ENCODE data around the gene SIK3. TPM values are rescaled to one million over a fixed set of nuclear protein-coding genes. Genes with fewer than 3 reads are reported as not detected.

SIK3 gene
- polyA plus RNA-seq, 3 donors from 2014 or later, result 3.7 to 26.2 (median 16.5) TPM

DNA sequence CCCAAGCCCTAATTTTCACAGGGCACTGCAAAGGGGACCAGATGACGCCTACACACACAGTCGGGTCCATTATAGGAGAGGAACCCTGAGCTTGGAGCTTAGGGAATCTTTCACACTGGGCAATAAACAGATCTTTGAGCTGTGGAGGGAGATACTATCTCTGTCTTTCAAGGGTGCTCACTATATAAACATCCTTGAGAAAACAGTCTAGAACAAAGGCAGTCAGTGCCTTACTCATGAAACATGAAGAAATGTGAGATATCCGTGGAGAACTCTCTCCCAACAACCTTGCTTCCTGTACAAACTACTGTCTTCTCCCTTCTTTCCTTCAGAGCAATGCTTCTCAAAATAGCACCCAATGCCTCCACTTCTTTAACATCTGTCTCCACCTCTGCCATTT lies 151.8 kb downstream of the SIK3 start:
- no peak overlapping the region for H3K4me3 Mint-ChIP-seq
- peaks cover 0 to 2% (median 2%) of the 10 kb centered on the region in 3 donors for H3K27me3 Mint-ChIP-seq (ENCODE audit: low read depth in 3 of 3)
- peak overlapping the region in 4 of 6 donors; percentile 8 to 56 (median 12) for H3K27ac Mint-ChIP-seq
- peaks cover 13 to 16% of the 10 kb centered on the region in 2 donors for H3K4me1 Mint-ChIP-seq
- peaks cover 24 to 29% (median 26%) of the 10 kb centered on the region in 3 donors for H3K36me3 Mint-ChIP-seq
- DNase-seq, result no peak
- H3K9me3 Mint-ChIP-seq, result no peaks in the 10 kb centered on the region

DNA sequence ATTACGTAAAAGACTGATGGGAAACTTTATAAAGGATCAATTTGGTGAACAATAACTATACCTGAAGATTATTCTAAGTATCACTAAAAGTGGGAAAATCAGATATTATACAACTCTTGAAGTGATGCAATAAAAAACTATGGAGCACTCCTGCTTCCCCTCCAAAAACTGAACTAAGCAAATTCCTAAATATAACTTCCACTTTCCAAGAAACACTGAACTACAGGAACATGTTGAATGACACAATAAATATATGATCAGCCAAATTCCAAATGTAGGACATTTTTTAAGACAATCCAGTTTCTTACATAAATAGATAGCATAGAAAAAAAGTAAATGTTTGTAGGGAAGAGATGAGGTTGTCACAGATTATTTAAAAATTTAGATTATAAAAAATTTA lies 158.7 kb downstream of the SIK3 start:
- H3K27ac Mint-ChIP-seq, result peak overlapping the region in 1 of 6 donors; percentile 31
- H3K4me3 Mint-ChIP-seq, result no peak overlapping the region
- H3K4me1 Mint-ChIP-seq, result peaks cover 1 to 5% of the 10 kb centered on the region in 2 donors
- no peak for DNase-seq
- peaks cover 9 to 18% (median 13%) of the 10 kb centered on the region in 3 donors for H3K36me3 Mint-ChIP-seq
- no peaks in the 10 kb centered on the region for H3K9me3 Mint-ChIP-seq
- H3K27me3 Mint-ChIP-seq (ENCODE audit: low read depth in 3 of 3), result no peaks in the 10 kb centered on the region

DNA sequence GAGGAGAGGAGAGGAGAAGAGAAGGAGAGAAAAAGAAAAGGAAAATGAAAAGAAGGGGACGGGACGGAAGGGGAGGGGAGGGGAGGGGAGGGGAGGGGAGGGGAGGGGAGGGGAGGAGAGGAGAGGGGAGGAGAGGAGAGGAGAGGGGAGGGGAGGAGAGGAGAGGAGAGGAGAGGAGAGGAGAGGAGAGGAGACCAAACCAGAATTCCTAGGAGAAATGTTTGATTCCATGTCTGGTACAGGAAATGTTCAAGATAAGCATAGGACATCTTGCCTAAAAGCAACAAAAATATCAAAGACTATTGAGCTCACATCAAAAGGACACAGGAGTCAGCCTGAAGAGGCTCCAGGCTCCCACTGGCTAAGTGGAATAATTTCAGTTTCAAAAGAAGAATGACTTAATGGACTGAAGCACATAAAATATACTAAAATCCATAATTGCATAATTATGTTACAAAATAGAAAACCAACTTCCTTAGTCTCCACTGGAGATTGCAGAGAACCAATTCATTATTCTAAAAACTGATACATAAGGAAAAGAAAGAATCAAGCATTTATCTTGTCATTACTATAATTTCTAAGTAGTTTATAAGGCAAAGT lies 159.7 kb downstream of the SIK3 start:
- H3K9me3 Mint-ChIP-seq, result no peaks in the 10 kb centered on the region
- DNase-seq, result no peak
- H3K4me3 Mint-ChIP-seq, result no peak overlapping the region
- no peak overlapping the region for H3K27ac Mint-ChIP-seq
- no peaks in the 10 kb centered on the region for H3K27me3 Mint-ChIP-seq (ENCODE audit: low read depth in 3 of 3)
- peaks cover 9 to 14% of the 10 kb centered on the region in 2 donors for H3K4me1 Mint-ChIP-seq
- H3K36me3 Mint-ChIP-seq, result peaks cover 10 to 15% (median 10%) of the 10 kb centered on the region in 3 donors

DNA sequence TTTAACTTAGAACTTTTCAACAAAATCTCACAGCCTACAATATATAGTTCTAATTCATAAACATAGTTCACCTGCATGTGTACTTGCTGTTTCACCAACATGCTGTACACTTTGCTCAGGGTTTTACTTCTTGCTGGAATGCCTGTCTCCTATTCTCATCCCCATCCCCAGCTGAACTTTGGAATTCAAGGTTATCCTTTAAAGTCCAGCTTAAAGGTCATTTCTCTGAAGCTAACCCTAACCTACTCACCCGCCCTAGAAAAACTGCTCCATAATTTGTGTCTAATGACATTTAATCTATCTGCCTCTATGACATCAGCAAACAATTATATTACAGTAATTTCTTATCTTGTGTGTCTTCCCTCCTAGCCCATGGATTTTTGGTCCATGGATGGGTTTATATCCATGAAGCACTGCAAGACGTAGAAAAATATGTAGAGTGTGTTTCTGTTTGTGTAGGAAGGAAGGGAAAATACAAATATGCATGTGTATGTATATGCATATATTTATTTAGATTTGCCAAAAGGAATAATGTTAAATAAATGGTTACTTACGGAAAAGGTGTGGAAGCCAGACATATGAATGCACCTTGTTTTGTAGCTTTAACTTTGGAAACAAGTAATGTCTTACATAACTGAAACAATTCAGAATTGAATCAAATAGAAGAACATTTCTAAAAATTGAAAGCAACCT lies 161.3 kb downstream of the SIK3 start:
- Mint-ChIP-seq H3K36me3 (peaks cover 8 to 15% (median 9%) of the 10 kb centered on the region in 3 donors), H3K4me1 (peaks cover 25 to 29% of the 10 kb centered on the region in 2 donors), H3K27me3 (ENCODE audit: low read depth in 3 of 3) (peaks cover 0 to 1% (median under 1%) of the 10 kb centered on the region in 3 donors), H3K4me3 (no peak overlapping the region), H3K27ac (peak overlapping the region in 2 of 6 donors; percentile 5 to 38), H3K9me3 (no peaks in the 10 kb centered on the region)
- DNase-seq, result no peak

DNA sequence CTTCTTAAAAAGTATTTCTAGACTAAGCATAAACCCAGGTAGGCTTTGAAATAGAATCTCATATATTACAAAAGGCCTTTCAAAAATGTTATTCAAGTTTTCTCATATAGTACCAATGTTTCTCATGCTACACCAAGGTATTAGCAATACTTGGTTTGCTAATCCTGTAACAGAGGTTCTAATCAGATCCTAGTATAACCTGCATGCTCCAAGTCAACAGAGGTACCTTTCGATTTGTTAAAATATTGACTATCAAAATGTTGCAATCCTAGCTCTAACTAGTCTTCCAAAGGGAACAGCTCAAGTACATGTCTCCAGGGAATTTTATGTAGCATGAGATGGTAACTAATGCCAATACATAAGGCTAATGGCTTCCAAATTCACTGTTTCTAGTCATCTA lies 162.7 kb downstream of the SIK3 start:
- H3K27ac Mint-ChIP-seq, result peak overlapping the region in 1 of 6 donors; percentile 22
- H3K27me3 Mint-ChIP-seq (ENCODE audit: low read depth in 3 of 3), result peaks cover 0 to 6% (median 3%) of the 10 kb centered on the region in 3 donors
- H3K36me3 Mint-ChIP-seq, result peaks cover 8 to 14% (median 9%) of the 10 kb centered on the region in 3 donors
- H3K9me3 Mint-ChIP-seq, result no peaks in the 10 kb centered on the region
- peaks cover 38 to 39% of the 10 kb centered on the region in 2 donors for H3K4me1 Mint-ChIP-seq
- DNase-seq, result no peak
- H3K4me3 Mint-ChIP-seq, result no peak overlapping the region

DNA sequence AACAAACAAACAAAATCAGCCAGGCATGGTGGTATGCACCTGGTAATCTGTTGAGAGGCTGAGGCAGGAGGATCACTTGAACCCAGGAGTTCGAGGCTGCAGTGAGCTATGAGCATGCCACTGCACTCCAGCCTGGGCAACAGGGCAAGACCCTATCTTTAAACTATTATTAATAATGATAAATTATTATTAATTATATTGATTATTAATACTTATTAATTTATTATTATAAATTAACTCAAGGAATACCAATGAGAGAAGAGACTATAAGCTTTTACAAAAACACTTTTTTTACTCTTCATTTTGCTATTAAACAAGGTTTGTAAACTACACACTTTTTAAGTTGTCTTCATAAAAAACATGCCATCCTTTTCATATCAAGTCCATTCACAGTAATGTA lies 163.1 kb downstream of the SIK3 start:
- Mint-ChIP-seq H3K27me3 (ENCODE audit: low read depth in 3 of 3) (peaks cover 0 to 6% (median 5%) of the 10 kb centered on the region in 3 donors), H3K36me3 (peaks cover 8 to 11% (median 9%) of the 10 kb centered on the region in 3 donors), H3K9me3 (no peaks in the 10 kb centered on the region), H3K27ac (no peak overlapping the region), H3K4me1 (peaks cover 42 to 43% of the 10 kb centered on the region in 2 donors), H3K4me3 (no peak overlapping the region)
- no peak for DNase-seq

DNA sequence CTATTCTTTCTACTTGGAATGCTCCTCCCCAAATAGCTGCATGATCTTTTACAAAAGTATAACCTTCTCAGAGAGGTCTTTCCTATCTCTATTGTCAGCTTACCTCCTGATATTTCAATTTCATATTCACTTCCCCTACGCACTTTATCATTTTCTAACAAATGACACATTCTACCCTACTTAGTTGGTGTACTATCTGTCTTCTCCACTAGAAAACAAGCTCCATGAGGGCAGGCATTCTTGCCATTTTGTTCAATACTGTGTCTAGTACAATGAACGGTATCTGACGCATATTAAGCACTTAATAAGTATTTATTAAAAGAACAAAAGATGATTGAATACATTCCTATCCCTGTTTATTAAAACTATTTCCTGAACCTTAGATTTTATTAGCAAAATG lies 164.3 kb downstream of the SIK3 start:
- H3K4me3 Mint-ChIP-seq, result peak overlapping the region in 2 of 5 donors; percentile 21 to 48
- H3K36me3 Mint-ChIP-seq, result peaks cover 8 to 9% (median 9%) of the 10 kb centered on the region in 3 donors
- peak overlapping the region; percentile 84 to 100 (median 92) for H3K27ac Mint-ChIP-seq
- peaks cover 0 to 6% (median 5%) of the 10 kb centered on the region in 3 donors for H3K27me3 Mint-ChIP-seq (ENCODE audit: low read depth in 3 of 3)
- peaks cover 54% of the 10 kb centered on the region in 2 donors for H3K4me1 Mint-ChIP-seq
- H3K9me3 Mint-ChIP-seq, result no peaks in the 10 kb centered on the region
- DNase-seq, result no peak

DNA sequence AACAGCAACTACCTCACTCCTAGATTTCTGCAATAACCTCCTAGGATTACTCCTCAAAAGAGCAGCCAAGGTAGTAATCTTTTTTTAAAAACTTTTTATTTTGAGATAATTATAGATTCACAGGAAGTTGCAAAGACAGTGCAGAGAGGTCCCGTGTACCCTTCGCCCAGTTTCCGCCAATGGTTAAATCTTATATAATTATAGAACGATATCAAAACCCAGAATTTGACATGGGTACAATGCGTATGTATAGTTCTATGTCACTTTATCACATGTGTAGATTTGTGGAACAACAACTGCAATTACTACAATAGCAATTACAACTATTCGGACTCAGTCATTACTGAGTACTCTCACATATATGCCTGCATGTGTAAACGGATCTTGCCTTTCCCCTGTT lies 166.0 kb downstream of the SIK3 start:
- Mint-ChIP-seq H3K27ac (peak overlapping the region; percentile 92 to 100 (median 96)), H3K4me1 (peaks cover 71 to 72% of the 10 kb centered on the region in 2 donors), H3K27me3 (ENCODE audit: low read depth in 3 of 3) (peaks cover 0 to 6% (median 5%) of the 10 kb centered on the region in 3 donors), H3K4me3 (peak overlapping the region; percentile 80 to 92 (median 85)), H3K36me3 (peaks cover 8 to 9% (median 9%) of the 10 kb centered on the region in 3 donors), H3K9me3 (no peaks in the 10 kb centered on the region)
- peak in 2 of 3 donors; percentile 28 for DNase-seq

DNA sequence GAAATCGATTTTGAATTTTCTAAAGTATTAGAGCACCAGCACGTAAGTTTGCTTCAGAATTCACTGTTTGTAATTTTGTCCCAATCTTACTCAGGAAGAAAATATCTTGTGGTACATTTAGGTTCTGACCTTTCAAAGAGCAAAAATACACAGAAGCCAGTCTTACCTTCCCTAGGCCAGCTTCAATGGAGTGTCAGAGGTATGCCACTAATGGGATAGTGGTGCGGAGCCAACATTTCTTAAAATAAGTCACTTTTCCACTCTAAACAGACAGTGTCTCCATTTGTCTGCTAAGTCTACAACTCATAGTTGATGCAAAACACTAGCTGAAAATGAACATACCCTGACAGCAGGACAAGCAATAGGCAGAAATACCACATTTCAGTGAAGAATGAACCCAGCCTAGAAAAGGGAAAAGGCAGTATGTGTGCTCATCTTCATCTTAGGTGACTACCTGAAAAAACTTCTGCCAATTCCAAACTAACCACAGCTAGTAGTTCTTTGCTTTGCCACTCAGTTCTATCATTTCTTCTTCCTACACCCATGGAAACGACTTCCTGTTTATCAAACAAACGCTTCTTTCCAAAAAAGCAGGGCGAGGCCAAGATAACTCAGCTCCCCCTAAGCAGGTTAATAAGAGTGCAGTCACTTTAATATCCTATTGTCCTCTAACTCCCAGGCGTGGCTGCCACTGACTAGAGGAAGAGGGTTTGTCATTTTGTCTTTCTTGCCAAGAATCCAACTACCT lies 166.8 kb downstream of the SIK3 start:
- DNase-seq, result peak; percentile 57 to 67 (median 60)
- no peaks in the 10 kb centered on the region for H3K9me3 Mint-ChIP-seq
- H3K36me3 Mint-ChIP-seq, result peaks cover under 1 to 6% (median 1%) of the 10 kb centered on the region in 3 donors
- peaks cover 79 to 80% of the 10 kb centered on the region in 2 donors for H3K4me1 Mint-ChIP-seq
- peak overlapping the region; percentile 92 to 100 (median 96) for H3K27ac Mint-ChIP-seq
- H3K4me3 Mint-ChIP-seq, result peak overlapping the region; percentile 80 to 92 (median 85)
- H3K27me3 Mint-ChIP-seq (ENCODE audit: low read depth in 3 of 3), result peaks cover 0 to 6% (median 5%) of the 10 kb centered on the region in 3 donors

DNA sequence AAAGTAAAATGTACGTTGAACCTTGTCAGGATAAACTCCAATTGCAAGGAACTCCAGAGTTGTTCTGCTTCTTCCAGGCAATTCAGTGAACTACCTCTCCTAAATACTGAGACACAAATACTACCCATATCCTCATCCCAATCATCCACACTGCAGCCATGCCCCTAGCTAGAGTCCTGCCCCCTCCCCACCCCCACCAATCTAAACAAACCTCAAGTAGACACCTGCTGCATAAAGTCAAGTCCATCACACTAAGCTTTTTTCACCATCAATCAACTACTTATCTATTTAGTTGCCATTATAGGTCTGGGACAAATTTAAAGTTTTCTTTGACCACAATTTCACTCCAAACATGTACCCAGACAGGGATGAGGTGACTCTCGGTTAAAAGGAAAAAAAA lies 167.6 kb downstream of the SIK3 start:
- Mint-ChIP-seq H3K36me3 (peaks cover 0 to 4% (median 3%) of the 10 kb centered on the region in 3 donors), H3K9me3 (no peaks in the 10 kb centered on the region), H3K27ac (peak overlapping the region; percentile 92 to 100 (median 96)), H3K4me3 (peak overlapping the region; percentile 80 to 92 (median 85)), H3K27me3 (ENCODE audit: low read depth in 3 of 3) (peaks cover 0 to 7% (median 6%) of the 10 kb centered on the region in 3 donors), H3K4me1 (peaks cover 87% of the 10 kb centered on the region in 2 donors)
- no peak for DNase-seq

DNA sequence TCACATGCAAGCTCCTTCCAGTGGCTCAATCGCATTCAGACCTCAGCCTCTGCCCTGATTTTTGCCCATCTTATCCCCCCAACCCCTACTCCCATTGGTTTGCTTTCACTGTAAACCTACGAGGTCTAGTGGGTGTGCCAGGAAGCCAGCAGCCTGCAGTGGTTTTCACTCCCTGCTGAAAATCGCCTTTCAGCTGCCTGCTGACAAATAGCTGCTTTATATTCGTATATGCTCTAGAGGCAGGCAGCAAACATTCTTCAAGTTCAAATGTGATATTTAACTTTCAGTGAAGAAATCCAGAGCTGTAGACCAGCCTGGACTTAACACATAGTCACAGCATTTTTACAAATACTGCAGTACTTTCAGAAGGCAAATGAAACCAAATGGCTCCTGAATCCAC lies 168.1 kb downstream of the SIK3 start:
- Mint-ChIP-seq H3K4me1 (peaks cover 89 to 91% of the 10 kb centered on the region in 2 donors), H3K27ac (peak overlapping the region; percentile 92 to 100 (median 96)), H3K9me3 (no peaks in the 10 kb centered on the region), H3K27me3 (ENCODE audit: low read depth in 3 of 3) (peaks cover 0 to 7% (median 6%) of the 10 kb centered on the region in 3 donors), H3K4me3 (peak overlapping the region; percentile 80 to 92 (median 85)), H3K36me3 (peaks cover 0 to 5% (median 3%) of the 10 kb centered on the region in 3 donors)
- peak; percentile 47 to 72 (median 67) for DNase-seq

DNA sequence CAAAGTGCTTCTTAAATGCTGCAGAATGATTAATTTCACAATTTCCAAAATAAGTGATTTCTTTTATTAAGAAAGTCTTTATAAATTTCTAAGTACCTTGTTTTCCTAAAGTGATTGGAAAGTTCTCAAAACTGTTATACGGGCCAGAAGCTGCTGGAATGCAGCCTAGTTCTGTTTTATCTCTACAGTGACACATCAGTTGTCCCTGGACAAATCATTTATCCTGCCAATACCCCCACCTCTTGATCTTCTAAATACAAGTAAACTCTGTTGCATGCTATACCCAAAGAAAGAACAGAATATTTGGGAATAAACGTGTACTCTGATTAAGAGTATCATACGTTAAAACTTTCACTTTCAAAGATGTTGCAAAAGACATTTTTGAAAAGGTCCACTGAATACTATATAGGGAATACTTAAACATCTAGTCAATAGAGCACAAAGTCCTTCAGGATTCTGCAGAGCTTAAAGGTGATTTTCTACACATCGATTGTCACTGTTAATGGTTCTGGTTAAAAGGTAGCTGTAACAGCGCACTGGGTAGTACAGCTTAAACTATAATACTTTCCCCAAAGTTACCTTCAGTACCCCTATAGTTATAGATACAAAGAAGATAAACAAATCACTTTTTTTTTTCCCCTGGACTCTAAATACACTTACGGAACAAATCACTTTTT lies 168.7 kb downstream of the SIK3 start:
- H3K4me1 Mint-ChIP-seq, result peaks cover 95 to 98% of the 10 kb centered on the region in 2 donors

DNA sequence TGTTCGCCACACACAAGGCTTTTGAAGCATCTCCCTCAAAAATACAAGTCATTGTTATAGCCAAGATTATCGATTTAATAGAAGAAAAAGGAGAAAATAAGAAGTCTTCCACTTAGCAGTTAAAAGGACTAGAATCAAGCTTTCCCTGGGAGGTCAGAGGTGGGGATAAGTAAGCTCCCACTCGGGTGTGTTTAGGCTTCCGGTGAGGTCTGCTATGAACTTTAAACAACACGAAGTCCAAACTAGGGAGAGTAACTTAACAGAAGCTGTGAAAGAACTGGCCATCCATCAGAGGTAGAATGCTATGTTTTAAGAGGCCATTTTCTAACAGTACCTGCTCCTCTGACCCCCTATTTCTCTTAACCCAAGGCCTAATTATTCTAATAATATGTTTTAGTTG lies 169.4 kb downstream of the SIK3 start:
- H3K27ac Mint-ChIP-seq, result peak overlapping the region; percentile 92 to 100 (median 96)
- DNase-seq, result no peak
- peaks cover 95 to 98% of the 10 kb centered on the region in 2 donors for H3K4me1 Mint-ChIP-seq
- H3K4me3 Mint-ChIP-seq, result peak overlapping the region; percentile 82 to 92 (median 85)
- peaks cover 0 to 10% (median 3%) of the 10 kb centered on the region in 3 donors for H3K36me3 Mint-ChIP-seq
- peaks cover 0 to 8% (median 6%) of the 10 kb centered on the region in 3 donors for H3K27me3 Mint-ChIP-seq (ENCODE audit: low read depth in 3 of 3)
- no peaks in the 10 kb centered on the region for H3K9me3 Mint-ChIP-seq

More for the DNA sequence above, 168.7 kb downstream of the SIK3 start:
- Mint-ChIP-seq H3K4me3 (peak overlapping the region; percentile 80 to 92 (median 85)), H3K27ac (peak overlapping the region; percentile 92 to 100 (median 96)), H3K27me3 (ENCODE audit: low read depth in 3 of 3) (peaks cover 0 to 8% (median 6%) of the 10 kb centered on the region in 3 donors), H3K9me3 (no peaks in the 10 kb centered on the region), H3K36me3 (peaks cover 0 to 10% (median 3%) of the 10 kb centered on the region in 3 donors)
- DNase-seq, result no peak

Data from immature natural killer cell (primary cell).